Activated CD4-positive, alpha-beta T cell treated with anti-CD3 and anti-CD28 coated beads, Interleukin-2, Interleukin-4, amounts not matched to agents 100 ng/mL and 50 ng/mL, durations not matched to agents 16 hours and 8 hours (primary cell): Measurements from ENCODE around the gene FGD5.

Source experiments
- DNase-seq: peaks from one replicate; pipeline ENCODE4 v3.0.0-alpha.2; 2020; ENCODE audit warnings: low spot score

Gene FGD5

GRCh38 chr3:14905055-14905657 is 86.4 kb downstream of the FGD5 start:
- DNase-seq: no peak

- no peak for DNase-seq
Measured at GRCh38 chr3:14906355-14906971, 87.7 kb downstream of the FGD5 start.

- DNase-seq: no peak
Measured at GRCh38 chr3:14907043-14907966, 88.5 kb downstream of the FGD5 start.

GRCh38 chr3:14909250-14909649 is 90.5 kb downstream of the FGD5 start:
- no peak for DNase-seq

GRCh38 chr3:14911651-14912050 is 92.9 kb downstream of the FGD5 start:
- DNase-seq: no peak

- DNase-seq: no peak
Measured at GRCh38 chr3:14913071-14913925, 94.5 kb downstream of the FGD5 start.

- DNase-seq: no peak
Measured at GRCh38 chr3:14913926-14914778, 95.4 kb downstream of the FGD5 start.

GRCh38 chr3:14914779-14915117 is 96.0 kb downstream of the FGD5 start:
- no peak for DNase-seq

GRCh38 chr3:14915636-14916222 is 97.0 kb downstream of the FGD5 start:
- no peak for DNase-seq

- DNase-seq: no peak
Measured at GRCh38 chr3:14918356-14918860, 99.6 kb downstream of the FGD5 start.

- DNase-seq: no peak
Measured at GRCh38 chr3:14920536-14920935, 101.8 kb downstream of the FGD5 start.

- DNase-seq: peak; percentile 79
Measured at GRCh38 chr3:14921034-14921616, 102.4 kb downstream of the FGD5 start.

GRCh38 chr3:14921811-14922705 is 103.3 kb downstream of the FGD5 start:
- no peak for DNase-seq

- DNase-seq: no peak
Measured at GRCh38 chr3:14922863-14923262, 104.1 kb downstream of the FGD5 start.

- no peak for DNase-seq
Measured at GRCh38 chr3:14923476-14923875, 104.7 kb downstream of the FGD5 start.

GRCh38 chr3:14925729-14926591 is 107.2 kb downstream of the FGD5 start:
- peak; percentile 42 for DNase-seq

GRCh38 chr3:14926592-14926991 is 107.8 kb downstream of the FGD5 start:
- no peak for DNase-seq

GRCh38 chr3:14927308-14927707 is 108.5 kb downstream of the FGD5 start:
- DNase-seq: no peak
